Glutamatergic neuron (in vitro differentiated cells): ENCODE data around the gene MPP3. TPM values are rescaled to one million over a fixed set of nuclear protein-coding genes. Genes with fewer than 3 reads are reported as not detected.

Source experiments
- DNase-seq: peaks from one replicate; pipeline ENCODE4 v3.0.0; 2022
- H3K27ac Mint-ChIP-seq: one replicate; pipeline ENCODE4 v1.8.0; 2020; ENCODE audit warnings: mild to moderate bottlenecking, mixed read lengths, inconsistent platforms; ENCODE audit not compliant: unreplicated experiment
- H3K27me3 Mint-ChIP-seq: one replicate; pipeline ENCODE4 v1.8.0; 2020; ENCODE audit warnings: mild to moderate bottlenecking, moderate library complexity, mixed read lengths, inconsistent platforms; ENCODE audit not compliant: unreplicated experiment
- H3K36me3 Mint-ChIP-seq: one replicate; pipeline ENCODE4 v1.8.0; 2020; ENCODE audit warnings: mild to moderate bottlenecking, mixed read lengths, inconsistent platforms; ENCODE audit not compliant: unreplicated experiment
- H3K4me1 Mint-ChIP-seq: one replicate; pipeline ENCODE4 v1.8.0; 2020; ENCODE audit warnings: mild to moderate bottlenecking, low read depth, mixed read lengths, inconsistent platforms; ENCODE audit not compliant: unreplicated experiment
- H3K4me3 Mint-ChIP-seq: one replicate; pipeline ENCODE4 v1.8.0; 2020; ENCODE audit warnings: mild to moderate bottlenecking, mixed read lengths, inconsistent platforms; ENCODE audit not compliant: unreplicated experiment
- H3K9me3 Mint-ChIP-seq: one replicate; pipeline ENCODE4 v1.8.0; 2020; ENCODE audit warnings: mild to moderate bottlenecking, moderate library complexity, mixed read lengths, inconsistent platforms; ENCODE audit not compliant: unreplicated experiment
- total RNA-seq: library from RNA; stranded (reverse); fragmentation: NEBNext Ultra II Directional; extraction: Animal tissue kit (Norgen Biotek cat#: 25700); gene quantifications from one replicate; pipeline ENCODE4 v1.2.1, GENCODE V29; 2021; ENCODE audit not compliant: unreplicated experiment
- TF ChIP-seq, protein P1 (sequence below): fragments of 200-600 bp; sonication (generic); IDR thresholded peaks from one replicate; pipeline ENCODE4 v1.5.0; 2021; ENCODE audit not compliant: partially characterized antibody, unreplicated experiment

Gene MPP3
- total RNA-seq, 1 donor from 2014 or later, result 22.9 TPM

DNA sequence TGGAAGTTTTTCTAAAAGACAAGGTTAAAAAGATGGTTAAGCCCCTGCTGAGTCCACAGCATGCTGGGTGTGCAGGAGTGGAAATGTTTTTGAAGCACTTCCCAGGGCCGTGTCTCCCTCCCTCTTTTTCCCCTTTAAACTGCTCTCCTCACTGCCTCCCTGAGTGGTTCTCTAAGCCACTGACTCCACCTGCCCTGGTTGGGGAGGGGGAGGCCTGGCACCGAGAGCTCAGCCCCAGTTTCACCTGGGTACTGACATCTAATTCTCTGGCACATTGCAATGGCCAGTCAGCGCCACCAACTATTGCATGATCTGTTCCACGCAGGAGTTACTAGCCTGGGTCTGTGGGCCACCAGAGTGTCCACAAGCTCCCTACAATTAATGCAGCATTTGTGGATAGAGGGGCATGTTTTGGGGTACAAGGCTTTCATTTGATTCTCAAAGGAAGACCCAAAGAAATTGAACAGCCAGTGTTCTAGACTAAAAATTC is 22.7 kb downstream of the MPP3 start:
- no peak overlapping the region for H3K27ac Mint-ChIP-seq
- TF ChIP-seq, protein P1, sequence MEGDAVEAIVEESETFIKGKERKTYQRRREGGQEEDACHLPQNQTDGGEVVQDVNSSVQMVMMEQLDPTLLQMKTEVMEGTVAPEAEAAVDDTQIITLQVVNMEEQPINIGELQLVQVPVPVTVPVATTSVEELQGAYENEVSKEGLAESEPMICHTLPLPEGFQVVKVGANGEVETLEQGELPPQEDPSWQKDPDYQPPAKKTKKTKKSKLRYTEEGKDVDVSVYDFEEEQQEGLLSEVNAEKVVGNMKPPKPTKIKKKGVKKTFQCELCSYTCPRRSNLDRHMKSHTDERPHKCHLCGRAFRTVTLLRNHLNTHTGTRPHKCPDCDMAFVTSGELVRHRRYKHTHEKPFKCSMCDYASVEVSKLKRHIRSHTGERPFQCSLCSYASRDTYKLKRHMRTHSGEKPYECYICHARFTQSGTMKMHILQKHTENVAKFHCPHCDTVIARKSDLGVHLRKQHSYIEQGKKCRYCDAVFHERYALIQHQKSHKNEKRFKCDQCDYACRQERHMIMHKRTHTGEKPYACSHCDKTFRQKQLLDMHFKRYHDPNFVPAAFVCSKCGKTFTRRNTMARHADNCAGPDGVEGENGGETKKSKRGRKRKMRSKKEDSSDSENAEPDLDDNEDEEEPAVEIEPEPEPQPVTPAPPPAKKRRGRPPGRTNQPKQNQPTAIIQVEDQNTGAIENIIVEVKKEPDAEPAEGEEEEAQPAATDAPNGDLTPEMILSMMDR, result no peak
- no peak for DNase-seq
- peaks cover 2% of the 10 kb centered on the region for H3K27me3 Mint-ChIP-seq
- H3K4me1 Mint-ChIP-seq, result no peaks in the 10 kb centered on the region
- H3K4me3 Mint-ChIP-seq, result no peak overlapping the region
- peaks cover 1% of the 10 kb centered on the region for H3K36me3 Mint-ChIP-seq
- H3K9me3 Mint-ChIP-seq, result peaks cover 4% of the 10 kb centered on the region

DNA sequence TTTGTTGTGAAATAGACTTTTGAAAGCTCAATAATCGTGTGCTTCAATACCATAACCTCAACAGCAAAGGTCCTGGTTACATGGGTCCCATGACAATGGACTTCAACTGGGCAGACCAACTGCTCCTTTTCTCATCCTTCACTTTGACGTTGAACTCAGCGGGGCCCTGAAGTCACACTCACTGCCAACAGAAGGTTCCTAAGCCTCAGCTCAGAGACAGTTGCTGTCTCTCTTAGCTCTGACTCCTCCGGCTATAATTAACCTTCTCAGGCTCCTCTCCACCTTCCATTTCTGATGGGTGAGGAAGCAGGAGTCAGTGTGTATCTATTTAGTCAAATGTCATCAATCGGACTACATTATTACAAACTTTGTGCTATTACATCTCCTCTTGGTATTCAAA is 23.8 kb downstream of the MPP3 start:
- no peak overlapping the region for H3K4me3 Mint-ChIP-seq
- TF ChIP-seq, protein P1, result no peak
- H3K9me3 Mint-ChIP-seq, result peaks cover 4% of the 10 kb centered on the region

DNA sequence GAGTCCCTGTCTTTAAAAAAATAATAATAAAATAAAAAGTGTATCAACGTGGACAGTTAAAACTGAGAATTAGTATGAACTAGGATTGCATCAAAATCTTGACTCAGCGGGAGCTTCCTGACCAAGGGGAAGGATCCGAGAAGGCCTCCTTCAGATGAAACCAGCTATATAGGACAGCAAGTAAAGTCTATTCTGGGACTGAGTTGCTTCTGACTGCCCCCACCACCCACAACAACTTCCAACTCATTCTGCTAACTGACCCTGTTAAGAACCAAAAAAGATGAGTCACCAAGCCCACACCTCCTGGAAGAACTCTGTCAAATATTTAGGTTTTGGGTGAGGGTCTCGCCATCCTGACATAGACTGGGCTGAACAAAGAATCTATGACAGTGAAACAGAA is 24.9 kb downstream of the MPP3 start:
- Mint-ChIP-seq H3K27ac (no peak overlapping the region), H3K36me3 (peaks cover 4% of the 10 kb centered on the region), H3K27me3 (peaks cover 5% of the 10 kb centered on the region), H3K4me1 (no peaks in the 10 kb centered on the region), H3K9me3 (peaks cover 4% of the 10 kb centered on the region), H3K4me3 (no peak overlapping the region)
- TF ChIP-seq, protein P1, result no peak
- DNase-seq, result no peak

More for the DNA sequence above, 23.8 kb downstream of the MPP3 start:
- H3K27me3 Mint-ChIP-seq, result peaks cover 2% of the 10 kb centered on the region
- no peak for DNase-seq
- H3K4me1 Mint-ChIP-seq, result no peaks in the 10 kb centered on the region
- no peak overlapping the region for H3K27ac Mint-ChIP-seq
- H3K36me3 Mint-ChIP-seq, result peaks cover 4% of the 10 kb centered on the region

DNA sequence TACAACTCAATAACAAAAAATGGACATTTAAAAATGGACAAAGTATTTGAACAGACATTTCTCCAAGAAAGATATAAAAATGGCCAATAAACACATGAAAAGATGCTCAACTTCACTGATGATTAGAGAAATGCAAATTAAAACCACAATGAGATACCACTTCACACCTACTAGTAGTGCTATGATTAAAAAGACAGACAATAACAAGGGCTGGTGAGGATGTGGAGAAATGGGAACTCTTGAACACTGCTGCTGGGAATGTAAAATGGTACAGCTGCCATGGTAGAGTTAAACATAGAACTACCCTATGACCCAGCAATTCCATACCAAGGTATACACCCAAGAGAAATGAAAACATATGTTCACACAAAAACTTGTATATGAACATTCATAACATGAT is 27.8 kb downstream of the MPP3 start:
- no peak overlapping the region for H3K4me3 Mint-ChIP-seq
- H3K27ac Mint-ChIP-seq, result no peak overlapping the region
- peaks cover 7% of the 10 kb centered on the region for H3K27me3 Mint-ChIP-seq

DNA sequence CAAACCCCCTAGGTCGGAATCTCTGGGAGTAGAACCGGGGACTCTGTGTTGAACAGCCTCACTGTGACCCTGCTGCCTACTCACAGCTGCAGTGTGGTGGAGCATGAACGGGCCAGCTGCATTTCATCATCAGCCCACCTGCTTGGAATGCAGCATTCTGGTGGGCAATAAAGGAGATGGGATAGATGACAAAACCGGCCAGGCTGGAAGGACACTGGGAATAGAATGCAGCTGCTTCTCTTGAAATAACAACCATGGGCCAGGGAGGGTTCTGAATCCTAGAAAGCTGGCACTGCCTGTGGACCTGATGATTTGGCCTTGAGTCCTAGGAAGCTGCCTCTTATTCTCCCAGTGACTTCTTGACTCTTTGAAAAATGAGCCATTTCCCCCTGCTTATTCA is 29.2 kb downstream of the MPP3 start:
- no peak for DNase-seq
- H3K27ac Mint-ChIP-seq, result no peak overlapping the region
- no peaks in the 10 kb centered on the region for H3K4me1 Mint-ChIP-seq
- peaks cover 1% of the 10 kb centered on the region for H3K9me3 Mint-ChIP-seq
- no peak overlapping the region for H3K4me3 Mint-ChIP-seq
- peaks cover 4% of the 10 kb centered on the region for H3K36me3 Mint-ChIP-seq
- TF ChIP-seq, protein P1, result no peak
- H3K27me3 Mint-ChIP-seq, result peaks cover 7% of the 10 kb centered on the region

More for the DNA sequence above, 27.8 kb downstream of the MPP3 start:
- no peak for DNase-seq
- TF ChIP-seq, protein P1, result no peak
- peaks cover 4% of the 10 kb centered on the region for H3K36me3 Mint-ChIP-seq
- no peaks in the 10 kb centered on the region for H3K4me1 Mint-ChIP-seq
- peaks cover 1% of the 10 kb centered on the region for H3K9me3 Mint-ChIP-seq
